NT2/D1 (cell line): ENCODE data around the gene STX5.

Experiments
- DNase-seq: peaks from one replicate; pipeline ENCODE4 v3.0.0-alpha.2; 2011; ENCODE audit warnings: low read depth, low spot score
- H3K27me3 ChIP-seq: 2 replicates; pipeline ENCODE4 v1.6.0; 2011; ENCODE audit warnings: mild to moderate bottlenecking; ENCODE audit not compliant: insufficient read length, insufficient read depth
- H3K36me3 ChIP-seq: 2 replicates; pipeline ENCODE4 v1.6.1; 2011; ENCODE audit warnings: mild to moderate bottlenecking, low read length, mixed read lengths; ENCODE audit not compliant: insufficient read depth, insufficient read length
- H3K4me1 ChIP-seq: 2 replicates; pipeline ENCODE4 v1.5.1; 2011; ENCODE audit not compliant: insufficient read depth, insufficient read length
- H3K4me3 ChIP-seq: 2 replicates; pipeline ENCODE4 v1.5.1; 2011; ENCODE audit warnings: low read depth; ENCODE audit not compliant: insufficient read length
- H3K9ac ChIP-seq: 2 replicates; pipeline ENCODE4 v1.6.0; 2011; ENCODE audit warnings: low read depth; ENCODE audit not compliant: insufficient read length
- H3K9me3 ChIP-seq: 2 replicates; pipeline ENCODE4 v1.5.1; 2011; ENCODE audit warnings: mild to moderate bottlenecking, low read length; ENCODE audit not compliant: insufficient read depth
- SUZ12 ChIP-seq: IDR thresholded peaks from 2 replicates; pipeline ENCODE4 v1.6.1; 2011; ENCODE audit not compliant: insufficient read length, insufficient read depth; ENCODE audit errors: extremely low read depth
- YY1 ChIP-seq: IDR thresholded peaks from 2 replicates; pipeline ENCODE4 v1.6.1; 2011; ENCODE audit not compliant: insufficient read length, insufficient read depth
- ZNF274 ChIP-seq: IDR thresholded peaks from 2 replicates; pipeline ENCODE4 v1.6.1; 2011; ENCODE audit warnings: mild to moderate bottlenecking, low read depth, low read length

The STX5 gene

GRCh38 chr11:62852523-62853188 is 20.8 kb upstream of the STX5 start:
- no peaks in the 10 kb centered on the region for H3K4me1 ChIP-seq
- TF ChIP-seq ZNF274 (no peak), SUZ12 (no peak), YY1 (no peak)
- H3K9me3 ChIP-seq: no peaks in the 10 kb centered on the region; the same call in 1 of the 2 replicates
- H3K9ac ChIP-seq: peak overlapping the region; percentile 99
- peaks cover 51% of the 10 kb centered on the region for H3K36me3 ChIP-seq
- DNase-seq: no peak
- H3K27me3 ChIP-seq: no peaks in the 10 kb centered on the region
- H3K4me3 ChIP-seq: peak overlapping the region; percentile 79

GRCh38 chr11:62851807-62852522 is 20.1 kb upstream of the STX5 start:
- TF ChIP-seq SUZ12 (no peak), ZNF274 (no peak), YY1 (no peak)
- no peaks in the 10 kb centered on the region for H3K27me3 ChIP-seq
- H3K4me3 ChIP-seq: no peak overlapping the region
- no peaks in the 10 kb centered on the region for H3K4me1 ChIP-seq
- DNase-seq: no peak
- peak overlapping the region; percentile 37 for H3K9ac ChIP-seq
- peaks cover 5% of the 10 kb centered on the region for H3K9me3 ChIP-seq
- peaks cover 44% of the 10 kb centered on the region for H3K36me3 ChIP-seq

- no peak for TF ChIP-seq SUZ12
- no peak for TF ChIP-seq ZNF274
- TF ChIP-seq YY1: no peak
- DNase-seq: no peak
- Histone ChIP-seq H3K36me3 (peaks cover 44% of the 10 kb centered on the region), H3K9me3 (peaks cover 12% of the 10 kb centered on the region), H3K27me3 (no peaks in the 10 kb centered on the region), H3K4me1 (no peaks in the 10 kb centered on the region), H3K4me3 (no peak overlapping the region), H3K9ac (peak overlapping the region; percentile 37)
These were observed 19.3 kb upstream of the STX5 start for GRCh38 chr11:62850911-62851806.

GRCh38 chr11:62847767-62848314 is 16.0 kb upstream of the STX5 start:
- no peak for TF ChIP-seq ZNF274
- no peak for TF ChIP-seq SUZ12
- TF ChIP-seq YY1: no peak
- Histone ChIP-seq H3K4me1 (no peaks in the 10 kb centered on the region), H3K9me3 (peaks cover 16% of the 10 kb centered on the region), H3K4me3 (no peak overlapping the region), H3K27me3 (no peaks in the 10 kb centered on the region), H3K36me3 (peaks cover 16% of the 10 kb centered on the region), H3K9ac (no peak overlapping the region)
- DNase-seq: no peak

GRCh38 chr11:62846177-62846576 is 14.3 kb upstream of the STX5 start:
- no peak overlapping the region for H3K4me3 ChIP-seq
- TF ChIP-seq SUZ12 (no peak), ZNF274 (no peak), YY1 (no peak)
- H3K27me3 ChIP-seq: no peaks in the 10 kb centered on the region
- no peak for DNase-seq
- H3K9ac ChIP-seq: no peak overlapping the region
- H3K9me3 ChIP-seq: peaks cover 16% of the 10 kb centered on the region
- no peaks in the 10 kb centered on the region for H3K36me3 ChIP-seq
- H3K4me1 ChIP-seq: no peaks in the 10 kb centered on the region

- Histone ChIP-seq H3K4me1 (no peaks in the 10 kb centered on the region), H3K27me3 (no peaks in the 10 kb centered on the region), H3K9me3 (peaks cover 16% of the 10 kb centered on the region), H3K9ac (no peak overlapping the region), H3K4me3 (no peak overlapping the region), H3K36me3 (no peaks in the 10 kb centered on the region)
- DNase-seq: no peak
- TF ChIP-seq YY1 (no peak), ZNF274 (no peak)
These were observed 12.3 kb upstream of the STX5 start for GRCh38 chr11:62844154-62844553.
